ENCODE data around the gene NUP205. TPM values are rescaled to one million over a fixed set of nuclear protein-coding genes. Genes with fewer than 3 reads are reported as not detected.

The NUP205 gene
- total RNA-seq, 1 experiment from 2014 or later, result 51.0 TPM

- CTCF ChIA-PET, result interaction anchor here (0.8 to 1.1 kb wide), 3 partner anchors 9 to 51 kb away, joined by 3 read pairs; no protein-coding TSS in a partner anchor
- POLR2A ChIA-PET, result interaction anchor here (2.7 kb wide), 1 partner anchor 22 kb away, joined by 10 read pairs; the partner anchor contains the start of gene STMP1
- TF ChIP-seq CTCF (IDR thresholded peaks at IDR 0.05; ENCODE audit: unreplicated experiment), result no peak
- Mint-ChIP-seq H3K4me1 (ENCODE audit: insufficient read depth, unreplicated experiment) (peaks cover 12% of the 10 kb centered on the region), H3K36me3 (ENCODE audit: insufficient read depth, unreplicated experiment) (peaks cover 13% of the 10 kb centered on the region), H3K4me3 (ENCODE audit: unreplicated experiment) (no peak overlapping the region), H3K9me3 (ENCODE audit: unreplicated experiment) (no peaks in the 10 kb centered on the region), H3K27ac (ENCODE audit: low read depth, unreplicated experiment) (no peak overlapping the region), H3K27me3 (ENCODE audit: insufficient read depth, unreplicated experiment) (no peaks in the 10 kb centered on the region)
- no peak for DNase-seq (ENCODE audit: unreplicated experiment)
- no TSS peak for BruUV-seq (replicated peaks)
- intact Hi-C loops (cut with micrococcal nuclease), result no loop called here
Measured at GRCh38 chr7:135684699-135685098, 127.0 kb downstream of the NUP205 start.

- no TSS peak for BruUV-seq (replicated peaks)
- Mint-ChIP-seq H3K36me3 (ENCODE audit: insufficient read depth, unreplicated experiment) (peaks cover 15% of the 10 kb centered on the region), H3K4me1 (ENCODE audit: insufficient read depth, unreplicated experiment) (peaks cover 12% of the 10 kb centered on the region), H3K27ac (ENCODE audit: low read depth, unreplicated experiment) (no peak overlapping the region), H3K4me3 (ENCODE audit: unreplicated experiment) (no peak overlapping the region), H3K9me3 (ENCODE audit: unreplicated experiment) (no peaks in the 10 kb centered on the region), H3K27me3 (ENCODE audit: insufficient read depth, unreplicated experiment) (no peaks in the 10 kb centered on the region)
- CTCF ChIA-PET, result interaction anchor here (0.6 to 1.1 kb wide), 4 partner anchors 8 to 171 kb away, joined by 3 read pairs; no protein-coding TSS in a partner anchor
- intact Hi-C loops (cut with micrococcal nuclease), result no loop called here
- DNase-seq (ENCODE audit: unreplicated experiment), result no peak
- no peak for TF ChIP-seq CTCF (IDR thresholded peaks at IDR 0.05; ENCODE audit: unreplicated experiment)
- POLR2A ChIA-PET, result interaction anchor here (2.7 kb wide), 1 partner anchor 23 kb away, joined by 10 read pairs; the partner anchor contains the start of gene STMP1
Measured at GRCh38 chr7:135685306-135686084, 127.8 kb downstream of the NUP205 start.

DNA sequence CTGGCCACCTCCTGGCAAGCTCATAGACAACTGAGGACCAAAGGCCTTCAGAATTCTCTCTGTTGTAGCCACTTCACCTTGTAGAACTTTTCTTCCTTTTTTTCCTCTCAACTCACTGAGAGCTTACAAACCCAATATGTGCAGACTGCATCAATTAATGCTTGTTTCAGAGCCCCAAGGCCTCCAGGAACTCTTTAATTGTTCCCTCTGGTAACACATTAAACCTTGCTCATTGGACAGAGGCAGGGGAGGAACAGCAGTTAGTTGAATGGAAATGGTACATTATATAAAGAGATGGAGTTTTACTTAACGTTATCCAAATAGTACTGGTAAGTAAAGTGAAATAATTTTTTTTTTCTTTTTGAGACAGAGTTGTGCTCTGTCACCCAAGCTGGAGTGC lies 129.7 kb downstream of the NUP205 start:
- intact Hi-C loops (cut with micrococcal nuclease), result no loop called here
- no peak for DNase-seq (ENCODE audit: unreplicated experiment)
- BruUV-seq (replicated peaks), result no TSS peak
- CTCF ChIA-PET, result interaction anchor here (0.6 to 1.8 kb wide), 2 partner anchors 17 to 409 kb away, joined by 3 to 4 read pairs; no protein-coding TSS in a partner anchor
- Mint-ChIP-seq H3K4me3 (ENCODE audit: unreplicated experiment) (no peak overlapping the region), H3K27ac (ENCODE audit: low read depth, unreplicated experiment) (no peak overlapping the region), H3K36me3 (ENCODE audit: insufficient read depth, unreplicated experiment) (peaks cover 26% of the 10 kb centered on the region), H3K4me1 (ENCODE audit: insufficient read depth, unreplicated experiment) (peaks cover 15% of the 10 kb centered on the region), H3K9me3 (ENCODE audit: unreplicated experiment) (no peaks in the 10 kb centered on the region), H3K27me3 (ENCODE audit: insufficient read depth, unreplicated experiment) (no peaks in the 10 kb centered on the region)
- POLR2A ChIA-PET, result no interaction called here
- no peak for TF ChIP-seq CTCF (IDR thresholded peaks at IDR 0.05; ENCODE audit: unreplicated experiment)

DNA sequence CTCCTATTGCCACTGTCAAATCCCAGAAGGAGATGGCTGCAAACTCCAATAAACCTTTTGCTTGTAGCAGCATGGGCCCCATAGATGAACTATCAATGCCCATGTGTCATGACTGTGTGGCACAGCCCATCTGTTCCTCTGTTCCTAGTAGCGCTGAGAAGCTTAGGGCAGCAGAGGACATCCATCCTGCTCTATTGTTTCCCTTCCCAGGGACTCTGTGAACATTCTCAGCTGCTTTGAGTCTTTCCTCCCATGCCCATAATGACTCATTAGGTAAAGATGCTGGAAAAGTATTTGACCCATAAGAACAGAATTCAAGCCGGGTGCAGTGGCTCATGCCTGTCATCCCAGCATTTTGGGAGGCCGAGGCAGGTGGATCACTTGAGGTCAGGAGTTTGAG lies 132.8 kb downstream of the NUP205 start:
- Mint-ChIP-seq H3K9me3 (ENCODE audit: unreplicated experiment) (no peaks in the 10 kb centered on the region), H3K27ac (ENCODE audit: low read depth, unreplicated experiment) (no peak overlapping the region), H3K27me3 (ENCODE audit: insufficient read depth, unreplicated experiment) (no peaks in the 10 kb centered on the region), H3K4me3 (ENCODE audit: unreplicated experiment) (no peak overlapping the region), H3K36me3 (ENCODE audit: insufficient read depth, unreplicated experiment) (peaks cover 26% of the 10 kb centered on the region), H3K4me1 (ENCODE audit: insufficient read depth, unreplicated experiment) (peaks cover 6% of the 10 kb centered on the region)
- POLR2A ChIA-PET, result interaction anchor here (1.0 kb wide), 1 partner anchor 56 kb away, joined by 3 read pairs; no protein-coding TSS in a partner anchor
- DNase-seq (ENCODE audit: unreplicated experiment), result no peak
- CTCF ChIA-PET, result interaction anchor here (0.7 kb wide), 1 partner anchor 13 kb away, joined by 3 read pairs; no protein-coding TSS in a partner anchor
- intact Hi-C loops (cut with micrococcal nuclease), result no loop called here
- no TSS peak for BruUV-seq (replicated peaks)
- no peak for TF ChIP-seq CTCF (IDR thresholded peaks at IDR 0.05; ENCODE audit: unreplicated experiment)
